Trophoblast cell (in vitro differentiated cells and primary cell): Measurements from ENCODE around the gene BBX.

Experiments used
- DNase-seq, 2 donors: peaks; one replicate each; pipeline ENCODE4 v3.0.0-alpha.2; 2016
- H2AFZ ChIP-seq: 2 replicates; pipeline ENCODE4 v1.6.1; 2013; ENCODE audit warnings: low read length, moderate library complexity, mild to moderate bottlenecking; ENCODE audit not compliant: insufficient read depth, poor library complexity
- H2AK5ac ChIP-seq: 2 replicates; pipeline ENCODE4 v1.6.1; 2013; ENCODE audit warnings: mild to moderate bottlenecking, low read length
- H2BK120ac ChIP-seq: 2 replicates; pipeline ENCODE4 v1.6.1; 2013; ENCODE audit warnings: low read length, mild to moderate bottlenecking, moderate library complexity; ENCODE audit not compliant: insufficient read depth, poor library complexity
- H2BK12ac ChIP-seq: 2 replicates; pipeline ENCODE4 v1.6.1; 2013; ENCODE audit warnings: mild to moderate bottlenecking, low read length, moderate library complexity
- H2BK5ac ChIP-seq: 2 replicates; pipeline ENCODE4 v1.6.1; 2013; ENCODE audit warnings: low read length, low read depth, moderate library complexity, mild to moderate bottlenecking; ENCODE audit not compliant: poor library complexity
- H3K14ac ChIP-seq: 2 replicates; pipeline ENCODE4 v1.6.1; 2013; ENCODE audit warnings: mild to moderate bottlenecking, low read length
- H3K18ac ChIP-seq: 2 replicates; pipeline ENCODE4 v1.6.1; 2013; ENCODE audit warnings: mild to moderate bottlenecking, low read length
- H3K23ac ChIP-seq: 2 replicates; pipeline ENCODE4 v1.6.1; 2013; ENCODE audit warnings: low read length
- H3K27ac ChIP-seq: 2 replicates; pipeline ENCODE4 v1.5.1; 2013; ENCODE audit warnings: low read depth, mild to moderate bottlenecking, inconsistent platforms, low read length, moderate library complexity
- H3K27me3 ChIP-seq: 2 replicates; pipeline ENCODE4 v1.6.1; 2013; ENCODE audit warnings: inconsistent platforms, mild to moderate bottlenecking, low read length, moderate library complexity; ENCODE audit not compliant: insufficient read depth
- H3K36me3 ChIP-seq, 2 experiments: 1 replicate in 1 of 2; 2 replicates in 1 of 2; pipeline ENCODE4 v1.6.1; 2013; ENCODE audit warnings: low read length in 2 of 2, mild to moderate bottlenecking in 2 of 2, moderate library complexity in 1 of 2; ENCODE audit not compliant: insufficient read depth in 2 of 2, control insufficient read depth in 1 of 2
- H3K4ac ChIP-seq: 2 replicates; pipeline ENCODE4 v1.6.1; 2013; ENCODE audit warnings: low read depth, mild to moderate bottlenecking, low read length, moderate library complexity
- H3K4me1 ChIP-seq, 2 experiments: 1 replicate in 1 of 2; 2 replicates in 1 of 2; pipeline ENCODE4 v1.6.1; 2013; ENCODE audit warnings: low read length in 2 of 2, mild to moderate bottlenecking in 2 of 2, moderate library complexity in 1 of 2; ENCODE audit not compliant: insufficient read depth in 2 of 2, control insufficient read depth in 1 of 2
- H3K4me2 ChIP-seq: 2 replicates; pipeline ENCODE4 v1.6.1; 2013; ENCODE audit warnings: inconsistent platforms, mild to moderate bottlenecking, low read length, moderate library complexity
- H3K4me3 ChIP-seq: 2 replicates; pipeline ENCODE4 v1.5.1; 2013; ENCODE audit warnings: mild to moderate bottlenecking, low read depth, low read length, inconsistent platforms
- H3K79me1 ChIP-seq: one replicate; pipeline ENCODE4 v1.6.1; 2013; ENCODE audit warnings: low read length
- H3K79me2 ChIP-seq: 2 replicates; pipeline ENCODE4 v1.6.1; 2013; ENCODE audit warnings: low read length, mild to moderate bottlenecking; ENCODE audit not compliant: control insufficient read depth, insufficient read depth, poor library complexity
- H3K9ac ChIP-seq: 2 replicates; pipeline ENCODE4 v1.6.1; 2013; ENCODE audit warnings: mild to moderate bottlenecking, low read length
- H3K9me3 ChIP-seq: 2 replicates; pipeline ENCODE4 v1.6.1; 2013; ENCODE audit warnings: low read depth, mild to moderate bottlenecking, control low read depth, inconsistent platforms, low read length; ENCODE audit not compliant: insufficient read depth
- H4K12ac ChIP-seq: 2 replicates; pipeline ENCODE4 v1.6.1; 2013; ENCODE audit warnings: low read depth, mild to moderate bottlenecking, low read length, moderate library complexity
- H4K8ac ChIP-seq: 2 replicates; pipeline ENCODE4 v1.6.1; 2013; ENCODE audit warnings: low read depth, mild to moderate bottlenecking, low read length, moderate library complexity
- H4K91ac ChIP-seq: one replicate; pipeline ENCODE4 v1.6.1; 2013; ENCODE audit warnings: low read depth, mild to moderate bottlenecking, low read length, moderate library complexity
- WGBS: extraction: QIAGEN DNeasy Blood & Tissue Kit; methylation state at CpG from one replicate; pipeline ENCODE4 v1.1.7; 2013; ENCODE audit warnings: missing lambda C conversion rate; ENCODE audit not compliant: insufficient read length, insufficient coverage; ENCODE audit errors: extremely low coverage; 5-methylcytosine and 5-hydroxymethylcytosine counted together

The BBX gene

DNA sequence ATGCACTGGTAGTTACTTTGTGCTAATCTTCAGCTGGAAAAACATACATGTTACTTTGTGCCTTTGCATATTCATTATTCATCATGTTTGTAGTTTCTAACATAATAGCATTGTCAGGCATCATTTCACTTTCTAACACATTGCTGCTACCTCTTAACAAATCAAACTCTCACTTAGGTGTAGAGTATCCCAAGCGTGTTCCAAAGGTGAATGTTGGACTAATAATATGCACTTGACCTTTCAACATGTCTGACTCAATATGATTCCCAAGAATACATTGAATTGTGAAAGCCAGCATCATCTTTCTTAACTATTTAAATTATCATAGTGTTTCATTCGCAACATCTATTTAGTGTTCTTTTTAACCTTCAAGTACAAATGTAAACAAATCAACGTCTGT lies 211.6 kb downstream of the BBX start:
- Histone ChIP-seq H2BK120ac (no peak overlapping the region), H3K36me3 (peaks cover 2 to 6% of the 10 kb centered on the region in 2 experiments), H3K9ac (no peak overlapping the region), H2BK5ac (no peak overlapping the region), H3K23ac (no peak overlapping the region), H4K12ac (no peak overlapping the region), H2BK12ac (no peak overlapping the region), H3K4me1 (no peaks in the 10 kb centered on the region), H2AK5ac (no peak overlapping the region), H3K9me3 (no peaks in the 10 kb centered on the region), H2AFZ (no peak overlapping the region), H3K79me1 (no peaks in the 10 kb centered on the region), H3K79me2 (no peaks in the 10 kb centered on the region), H3K4me3 (no peak overlapping the region), H3K18ac (no peak overlapping the region), H3K14ac (no peak overlapping the region), H4K8ac (no peak overlapping the region), H3K4ac (no peak overlapping the region), H3K4me2 (no peak overlapping the region), H3K27me3 (no peaks in the 10 kb centered on the region), H3K27ac (no peak overlapping the region), H4K91ac (no peak overlapping the region)
- WGBS, result no CpG with 5 or more reads among the region's 3 CpGs
- no peak for DNase-seq

DNA sequence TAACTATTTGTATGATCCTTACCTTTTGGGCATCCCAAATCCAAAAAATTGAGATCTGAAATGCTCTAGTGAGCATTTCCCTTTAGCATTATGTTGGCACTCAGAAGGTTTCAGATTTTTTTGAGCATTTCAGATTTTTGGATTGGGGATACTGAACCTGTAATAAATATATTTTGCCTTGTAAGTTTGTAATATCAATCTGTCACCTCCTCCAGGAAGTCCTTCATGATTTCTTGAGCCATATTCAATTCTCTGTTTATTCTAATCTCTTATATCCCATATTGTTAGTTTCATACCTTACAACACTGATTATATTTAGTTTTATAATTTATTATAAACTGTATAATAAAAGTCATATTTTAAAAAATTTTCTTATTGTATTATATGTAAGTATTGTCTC lies 215.2 kb downstream of the BBX start:
- DNase-seq, result no peak
- no peak overlapping the region for H3K4ac ChIP-seq
- H4K91ac ChIP-seq, result no peak overlapping the region
- no peak overlapping the region for H4K12ac ChIP-seq
- no peak overlapping the region for H3K4me2 ChIP-seq
- no peak overlapping the region for H2BK120ac ChIP-seq
- H3K27me3 ChIP-seq, result no peaks in the 10 kb centered on the region
- H3K36me3 ChIP-seq, result peaks cover 0 to 6% of the 10 kb centered on the region in 2 experiments
- H3K23ac ChIP-seq, result no peak overlapping the region
- no peaks in the 10 kb centered on the region for H3K79me2 ChIP-seq
- no peak overlapping the region for H2AK5ac ChIP-seq
- no peaks in the 10 kb centered on the region for H3K4me1 ChIP-seq
- no peaks in the 10 kb centered on the region for H3K79me1 ChIP-seq
- no peak overlapping the region for H3K18ac ChIP-seq
- no peak overlapping the region for H3K14ac ChIP-seq
- no peak overlapping the region for H3K27ac ChIP-seq
- H2BK5ac ChIP-seq, result no peak overlapping the region
- H2BK12ac ChIP-seq, result no peak overlapping the region
- H3K4me3 ChIP-seq, result no peak overlapping the region
- H3K9ac ChIP-seq, result no peak overlapping the region
- no peak overlapping the region for H4K8ac ChIP-seq
- no peaks in the 10 kb centered on the region for H3K9me3 ChIP-seq
- no peak overlapping the region for H2AFZ ChIP-seq

DNA sequence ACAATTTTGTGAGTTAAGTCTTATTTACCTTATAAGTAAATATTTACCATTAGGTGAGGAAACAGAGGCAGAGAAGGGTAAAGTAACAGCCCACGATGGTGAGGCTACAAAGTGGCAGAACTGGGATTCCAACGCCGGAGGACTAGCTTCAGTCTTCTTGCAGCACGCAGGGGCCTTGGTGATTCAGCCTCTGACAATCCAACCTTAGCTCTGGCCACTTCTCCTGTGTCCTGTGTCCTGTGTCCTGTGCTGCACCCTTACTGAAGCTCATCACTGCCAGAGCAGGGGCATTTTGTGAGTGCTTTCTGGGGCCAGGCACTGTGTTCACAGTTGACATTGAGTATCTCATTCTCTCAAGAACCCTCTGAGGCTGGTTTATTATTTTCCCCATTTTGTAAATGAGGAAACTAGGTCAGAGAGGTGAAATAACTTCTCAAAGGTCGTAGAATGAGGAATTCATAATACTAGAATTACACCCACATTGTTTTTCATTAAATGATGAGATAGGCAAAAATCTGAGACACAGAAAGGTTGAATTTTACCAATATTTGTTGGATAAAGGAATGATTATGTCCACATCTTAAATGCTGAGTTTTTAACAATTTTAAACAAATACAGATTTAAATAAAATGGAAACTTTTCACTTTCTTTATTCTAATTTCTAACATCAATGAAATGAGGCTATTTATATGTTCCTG lies 215.9 kb downstream of the BBX start:
- no peak overlapping the region for H2AK5ac ChIP-seq

DNA sequence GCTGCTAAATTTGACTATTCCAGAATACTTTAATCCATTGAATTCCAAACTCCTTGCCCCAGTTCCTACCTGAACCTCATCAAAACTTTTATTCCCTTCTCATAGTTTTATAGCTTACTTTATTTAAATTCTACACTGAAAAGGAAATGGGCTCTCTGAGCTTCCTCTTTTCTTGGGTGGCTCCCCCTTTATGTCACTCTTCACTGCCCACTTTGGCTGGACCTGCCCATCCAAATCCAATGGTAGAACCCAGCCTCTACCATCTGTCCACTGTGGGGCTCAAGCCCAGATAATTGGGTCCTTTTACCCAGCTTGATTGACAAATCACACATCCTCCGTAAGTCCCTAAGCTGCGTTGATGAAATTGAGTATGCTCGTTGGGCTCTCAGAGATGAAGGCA lies 216.5 kb downstream of the BBX start:
- Histone ChIP-seq H3K4me2 (no peak overlapping the region), H3K79me2 (no peaks in the 10 kb centered on the region), H2BK120ac (no peak overlapping the region), H3K18ac (no peak overlapping the region), H4K91ac (no peak overlapping the region), H3K9ac (no peak overlapping the region), H3K79me1 (no peaks in the 10 kb centered on the region), H3K27me3 (no peaks in the 10 kb centered on the region), H3K27ac (no peak overlapping the region), H4K8ac (no peak overlapping the region), H3K23ac (no peak overlapping the region), H2AK5ac (no peak overlapping the region), H2BK12ac (no peak overlapping the region), H4K12ac (no peak overlapping the region), H3K4me3 (no peak overlapping the region), H3K9me3 (no peaks in the 10 kb centered on the region), H3K4ac (no peak overlapping the region), H2AFZ (no peak overlapping the region), H3K36me3 (peaks cover 0 to 2% of the 10 kb centered on the region in 2 experiments), H3K4me1 (no peaks in the 10 kb centered on the region), H3K14ac (no peak overlapping the region), H2BK5ac (no peak overlapping the region)
- no CpG with 5 or more reads among the region's 3 CpGs for WGBS
- DNase-seq, result no peak

More for the DNA sequence above, 215.9 kb downstream of the BBX start:
- Histone ChIP-seq H3K27me3 (no peaks in the 10 kb centered on the region), H3K4me1 (no peaks in the 10 kb centered on the region), H3K79me1 (no peaks in the 10 kb centered on the region), H2BK120ac (no peak overlapping the region), H4K91ac (no peak overlapping the region), H3K27ac (no peak overlapping the region), H4K12ac (no peak overlapping the region), H3K4ac (no peak overlapping the region), H2BK5ac (no peak overlapping the region), H4K8ac (no peak overlapping the region), H3K79me2 (no peaks in the 10 kb centered on the region), H3K4me3 (no peak overlapping the region), H3K23ac (no peak overlapping the region), H3K9ac (no peak overlapping the region), H2AFZ (no peak overlapping the region), H3K14ac (no peak overlapping the region), H3K36me3 (peaks cover 0 to 2% of the 10 kb centered on the region in 2 experiments), H3K18ac (no peak overlapping the region), H3K9me3 (no peaks in the 10 kb centered on the region), H3K4me2 (no peak overlapping the region), H2BK12ac (no peak overlapping the region)
- WGBS, result no CpG with 5 or more reads among the region's 5 CpGs
- DNase-seq, result no peak
